H1 (cell line): Measurements from ENCODE around the gene MDC1. TPM values are rescaled to one million over a fixed set of nuclear protein-coding genes. Genes with fewer than 3 reads are reported as not detected.

Experiments
- CTCF ChIA-PET: fragments of 300-600 bp; sonication (Branson Sonifier 250); formaldehyde crosslinking; loops from one replicate; lab custom pipeline; 2021; ENCODE audit not compliant: partially characterized antibody; lab: Charles Lee
- POLR2A ChIA-PET: fragments of 300-600 bp; sonication (Branson Sonifier 250); formaldehyde crosslinking; loops from one replicate; lab custom pipeline; 2021; ENCODE audit warnings: inconsistent platforms; ENCODE audit not compliant: partially characterized antibody; lab: Charles Lee
- DNase-seq, 2 experiments: peaks; one replicate each; pipeline versions ENCODE4 v3.0.0 to v3.0.0-alpha.2; 2010 to 2022; ENCODE audit warnings: low spot score in 2 of 2, low read depth in 1 of 2, mixed read lengths in 1 of 2
- FAIRE-seq: peaks from 2 replicates; lab custom pipeline; 2011; peaks lifted over from hg19 to GRCh38; lab: Jason Lieb, UNC
- H2AFZ ChIP-seq: 2 replicates; pipeline ENCODE4 v1.8.1; 2012; ENCODE audit warnings: low read length, inconsistent platforms
- H2AK5ac ChIP-seq: 2 replicates; pipeline ENCODE4 v1.6.1; 2013; ENCODE audit warnings: low read depth, low read length
- H2BK120ac ChIP-seq: replicated peaks from 2 replicates; pipeline ENCODE3; 2013; ENCODE audit warnings: low read depth, low read length, inconsistent platforms
- H2BK12ac ChIP-seq: 2 replicates; pipeline ENCODE4 v1.6.1; 2013; ENCODE audit warnings: low read depth, low read length
- H2BK15ac ChIP-seq: 2 replicates; pipeline ENCODE4 v1.6.1; 2013; ENCODE audit warnings: low read length
- H2BK20ac ChIP-seq: 2 replicates; pipeline ENCODE4 v1.6.1; 2013; ENCODE audit warnings: low read length
- H2BK5ac ChIP-seq: 2 replicates; pipeline ENCODE4 v1.6.1; 2013; ENCODE audit warnings: low read depth, low read length
- H3K14ac ChIP-seq: 2 replicates; pipeline ENCODE4 v1.6.1; 2013; ENCODE audit warnings: inconsistent platforms; ENCODE audit not compliant: insufficient read length
- H3K18ac ChIP-seq: 2 replicates; pipeline ENCODE4 v1.6.1; 2013; ENCODE audit warnings: low read length; ENCODE audit errors: extremely low read depth
- H3K23ac ChIP-seq: 2 replicates; pipeline ENCODE4 v1.6.1; 2013; ENCODE audit warnings: inconsistent platforms; ENCODE audit not compliant: insufficient read length
- H3K23me2 ChIP-seq: 2 replicates; pipeline ENCODE4 v1.6.1; 2013; ENCODE audit warnings: low read depth, low read length
- H3K27ac ChIP-seq: 2 replicates; pipeline ENCODE4 v1.6.1; 2011; ENCODE audit warnings: low read depth, low read length, inconsistent platforms
- H3K27me3 ChIP-seq, 4 experiments: replicated peaks in 1 of 4; 1 replicate in 1 of 4; 2 replicates in 3 of 4; pipeline versions ENCODE4 v1.6.1 to v1.8.1; 2011 to 2013; ENCODE audit warnings: low read length in 3 of 4, mild to moderate bottlenecking in 3 of 4, inconsistent platforms in 2 of 4, mixed read lengths in 2 of 4, moderate library complexity in 1 of 4; ENCODE audit not compliant: control insufficient read depth in 3 of 4, insufficient read depth in 3 of 4; ENCODE audit errors: extremely low read depth in 1 of 4
- H3K36me3 ChIP-seq, 4 experiments: 2 replicates each; pipeline versions ENCODE4 v1.6.1 to v1.8.1; 2011 to 2013; ENCODE audit warnings: mild to moderate bottlenecking in 4 of 4, low read length in 3 of 4, moderate library complexity in 2 of 4, control low read depth in 1 of 4, inconsistent platforms in 1 of 4; ENCODE audit not compliant: insufficient read depth in 4 of 4, control insufficient read depth in 2 of 4
- H3K4ac ChIP-seq: replicated peaks from 2 replicates; pipeline ENCODE3; 2013; ENCODE audit warnings: low read length, low read depth, mixed read lengths, inconsistent platforms; ENCODE audit not compliant: insufficient read length
- H3K4me1 ChIP-seq, 4 experiments: replicated peaks in 1 of 4; 1 replicate in 1 of 4; 2 replicates in 3 of 4; pipeline versions ENCODE4 v1.6.1 to v1.8.1; 2011 to 2013; ENCODE audit warnings: low read length in 3 of 4, inconsistent platforms in 2 of 4, mixed read lengths in 1 of 4; ENCODE audit not compliant: insufficient read depth in 4 of 4, control insufficient read depth in 3 of 4
- H3K4me2 ChIP-seq, 2 experiments: 2 replicates each; pipeline versions ENCODE4 v1.6.1 to v1.8.1; 2011 to 2013; ENCODE audit warnings: low read depth in 2 of 2, low read length in 2 of 2, control low read depth in 1 of 2, inconsistent platforms in 1 of 2, mild to moderate bottlenecking in 1 of 2; ENCODE audit not compliant: insufficient read depth in 1 of 2
- H3K4me3 ChIP-seq, 4 experiments: fragments of 200-600, 300-600 bp in 1 of 4; sonication (generic), shearing (Covaris generic), sonication (Bioruptor Twin) in 1 of 4; 2 replicates each; pipeline versions ENCODE4 v1.5.1 to v1.8.1; 2011 to 2016; ENCODE audit warnings: low read length in 4 of 4, low read depth in 3 of 4, control low read depth in 2 of 4, inconsistent platforms in 2 of 4, mild to moderate bottlenecking in 2 of 4, mixed read lengths in 1 of 4, moderate library complexity in 1 of 4; ENCODE audit not compliant: insufficient read depth in 2 of 4; ENCODE audit errors: extremely low read depth in 1 of 4
- H3K56ac ChIP-seq: replicated peaks from 2 replicates; pipeline ENCODE3; 2013; ENCODE audit warnings: low read depth, mild to moderate bottlenecking, mixed read lengths, low read length, inconsistent platforms; ENCODE audit not compliant: insufficient read length
- H3K79me1 ChIP-seq: 2 replicates; pipeline ENCODE4 v1.6.1; 2013; ENCODE audit warnings: low read depth, low read length, control low read depth
- H3K79me2 ChIP-seq, 2 experiments: 2 replicates each; pipeline versions ENCODE4 v1.6.1 to v1.8.1; 2012 to 2013; ENCODE audit warnings: low read length in 2 of 2, mild to moderate bottlenecking in 2 of 2, inconsistent platforms in 1 of 2; ENCODE audit not compliant: insufficient read depth in 2 of 2, control insufficient read depth in 1 of 2
- H3K9ac ChIP-seq, 4 experiments: replicated peaks in 1 of 4; 1 replicate in 1 of 4; 2 replicates in 3 of 4; pipeline versions ENCODE4 v1.6.1 to v1.8.1; 2011 to 2013; ENCODE audit warnings: low read depth in 3 of 4, low read length in 3 of 4, control low read depth in 2 of 4, mild to moderate bottlenecking in 2 of 4, moderate library complexity in 2 of 4, inconsistent platforms in 1 of 4; ENCODE audit errors: extremely low read depth in 1 of 4
- H3K9me3 ChIP-seq, 2 experiments: 2 replicates each; pipeline versions ENCODE4 v1.6.1 to v1.8.1; 2012 to 2013; ENCODE audit warnings: mild to moderate bottlenecking in 2 of 2, moderate library complexity in 2 of 2, control low read depth in 1 of 2, inconsistent platforms in 1 of 2, low read depth in 1 of 2, low read length in 1 of 2, mixed read lengths in 1 of 2; ENCODE audit not compliant: insufficient read depth in 2 of 2
- H4K20me1 ChIP-seq, 2 experiments: replicated peaks in 1 of 2; 2 replicates each; pipeline versions ENCODE3 to v1.8.1; 2011 to 2013; ENCODE audit warnings: inconsistent platforms in 2 of 2, low read length in 2 of 2, mild to moderate bottlenecking in 1 of 2; ENCODE audit not compliant: insufficient read depth in 2 of 2, control insufficient read depth in 1 of 2
- H4K5ac ChIP-seq: 2 replicates; pipeline ENCODE4 v1.6.1; 2013; ENCODE audit warnings: low read length, low read depth, mixed read lengths, inconsistent platforms; ENCODE audit not compliant: insufficient read length
- H4K8ac ChIP-seq: 2 replicates; pipeline ENCODE4 v1.8.0; 2013; ENCODE audit warnings: mild to moderate bottlenecking, moderate library complexity, low read length, inconsistent platforms; ENCODE audit not compliant: insufficient read depth; ENCODE audit errors: extremely low read depth
- H4K91ac ChIP-seq: replicated peaks from 2 replicates; pipeline ENCODE3; 2013; ENCODE audit warnings: low read length, mixed read lengths, inconsistent platforms; ENCODE audit not compliant: insufficient read length
- BRCA1 ChIP-seq: IDR thresholded peaks from 2 replicates; pipeline ENCODE4 v1.6.1; 2012; ENCODE audit warnings: low read depth, low read length, improper control_type of control experiment
- CBX5 ChIP-seq: fragments of 300-800, 300-1000 bp; sonication (generic); IDR thresholded peaks from 2 replicates; pipeline ENCODE4 v1.7.1; 2016; ENCODE audit warnings: antibody characterized with exemption, low read length, low read depth
- CREB1 ChIP-seq: IDR thresholded peaks from 2 replicates; pipeline ENCODE4 v1.6.1; 2012; ENCODE audit warnings: inconsistent platforms
- HDAC6 ChIP-seq: IDR thresholded peaks from one replicate; pipeline ENCODE4 v1.7.1; 2012; ENCODE audit warnings: low read depth, mild to moderate bottlenecking, inconsistent platforms, low read length, moderate library complexity
- KDM4A ChIP-seq: IDR thresholded peaks from one replicate; pipeline ENCODE4 v1.7.1; 2012; ENCODE audit warnings: low read depth, mild to moderate bottlenecking, moderate library complexity, low read length, inconsistent platforms; ENCODE audit not compliant: severe bottlenecking
- POLR2AphosphoS5 ChIP-seq: IDR thresholded peaks from 2 replicates; pipeline ENCODE4 v1.6.1; 2011; ENCODE audit warnings: low read depth, low read length
- RBBP5 ChIP-seq: IDR thresholded peaks from 2 replicates; pipeline ENCODE4 v1.7.1; 2012; ENCODE audit warnings: low read depth, mild to moderate bottlenecking, inconsistent platforms, low read length, moderate library complexity, borderline replicate concordance
- SAP30 ChIP-seq: fragments of 300-600 bp; sonication (generic); IDR thresholded peaks from 2 replicates; pipeline ENCODE4 v1.7.1; 2012; ENCODE audit warnings: low read length, moderate library complexity, mild to moderate bottlenecking, inconsistent platforms; ENCODE audit not compliant: insufficient read depth, insufficient replicate concordance
- TBP ChIP-seq: IDR thresholded peaks from 2 replicates; pipeline ENCODE4 v1.6.1; 2011; ENCODE audit warnings: low read depth, low read length, improper control_type of control experiment
- TCF12 ChIP-seq: IDR thresholded peaks from 2 replicates; pipeline ENCODE4 v1.6.1; 2011; ENCODE audit warnings: low read depth, mild to moderate bottlenecking, low read length
- ZNF274 ChIP-seq: IDR thresholded peaks from 2 replicates; pipeline ENCODE4 v1.7.0; 2012; ENCODE audit warnings: low read length, borderline replicate concordance; ENCODE audit errors: extremely low read depth
- WGBS, 2 experiments: shearing (Covaris generic) in 1 of 2; methylation state at CpG; one replicate each; pipeline versions ENCODE4 v1.1.6 to v1.1.7; 2013 to 2015; ENCODE audit warnings: low lambda C conversion rate in 2 of 2, mixed read lengths in 2 of 2, inconsistent platforms in 1 of 2, low coverage in 1 of 2, missing lambda C conversion rate in 1 of 2; ENCODE audit not compliant: insufficient replicate concordance in 2 of 2, insufficient coverage in 1 of 2, insufficient read length in 1 of 2; ENCODE audit errors: extremely low coverage in 1 of 2, missing lambda C conversion rate in 1 of 2; 5-methylcytosine and 5-hydroxymethylcytosine counted together
- polyA plus RNA-seq, 7 experiments: library from polyadenylated mRNA; depleted of rRNA in 3 of 7; stranded (reverse) in 5 of 7; unstranded in 2 of 7; fragments of >200 nt in 5 of 7; fragments of 200-250 nt in 2 of 7; gene quantifications; 1 replicate in 5 of 7; 2 replicates in 1 of 7; 4 replicates in 1 of 7; pipeline versions ENCODE4 v1.2.1 to v1.2.3, GENCODE V29; 2011 to 2013; ENCODE audit warnings: missing spikeins in 2 of 7, mixed read lengths in 2 of 7
- total RNA-seq: library from RNA; stranded (reverse); fragmentation: NEBNext Ultra II Directional; extraction: Animal tissue kit (Norgen Biotek cat#: 25700); gene quantifications from 2 replicates; pipeline ENCODE4 v1.2.1, GENCODE V29; 2021

The MDC1 gene
- total and polyA plus RNA-seq, 2 of the 8 experiments (the other 6 are each of a cell fraction or from before 2014, with no cell fraction given): 29.9 to 81.1 TPM

GRCh38 chr6:30689022-30689865 is 27.8 kb downstream of the MDC1 start:
- H3K9ac ChIP-seq: no peak overlapping the region; a peak in 3 of 7 replicates
- H3K14ac ChIP-seq: no peak overlapping the region
- peaks cover 13% of the 10 kb centered on the region for H3K23me2 ChIP-seq
- no peak overlapping the region for H2AFZ ChIP-seq
- no peak overlapping the region for H3K27ac ChIP-seq
- H2BK20ac ChIP-seq: no peak overlapping the region
- H3K4me2 ChIP-seq: peak overlapping the region; percentile 82 to 94
- DNase-seq (no peak), FAIRE-seq (no peak)
- H3K36me3 ChIP-seq: no peaks in the 10 kb centered on the region; a peak in 1 of 8 replicates
- ChIA-PET CTCF (interaction anchor here (0.5 to 3.7 kb wide), 14 partner anchors 11 to 394 kb away, joined by 3 to 28 read pairs (median 3); partner anchors contain the start of genes DHX16 and MDC1), POLR2A (interaction anchor here (0.6 to 26.7 kb wide), 9 partner anchors 8 to 79 kb away, joined by 3 to 732 read pairs (median 7); partner anchors contain the start of genes FLOT1, IER3, MDC1 and MRPS18B)
- H4K20me1 ChIP-seq: peaks cover 0 to 3% of the 10 kb centered on the region in 2 experiments
- H3K9me3 ChIP-seq: no peaks in the 10 kb centered on the region
- H3K79me2 ChIP-seq: peaks cover 0 to 13% of the 10 kb centered on the region in 2 experiments; a peak in 3 of 4 replicates
- H3K18ac ChIP-seq: no peak overlapping the region
- 90% methylated on average over 11 of the region's 11 CpGs; no CpG with 5 or more reads in 1 of the 2 experiments for WGBS, 2 experiments
- peak overlapping the region; percentile 83; the same call in 1 of the 2 replicates for H2AK5ac ChIP-seq
- H3K4me1 ChIP-seq: peaks cover 0 to 31% (median 20%) of the 10 kb centered on the region in 4 experiments; a peak in 6 of 7 replicates
- no peak overlapping the region for H3K4me3 ChIP-seq
- H2BK5ac ChIP-seq: no peak overlapping the region
- no peak overlapping the region for H3K56ac ChIP-seq
- H3K27me3 ChIP-seq: no peaks in the 10 kb centered on the region
- H3K4ac ChIP-seq: no peak overlapping the region
- no peak overlapping the region for H2BK12ac ChIP-seq
- H2BK15ac ChIP-seq: 0 out of 2 replicates have a peak overlapping the region, but pooled peaks have one; percentile 10
- peaks cover 4% of the 10 kb centered on the region; the same call in 1 of the 2 replicates for H3K79me1 ChIP-seq
- no peak overlapping the region for H4K8ac ChIP-seq
- H4K5ac ChIP-seq: no peak overlapping the region
- H2BK120ac ChIP-seq: no peak overlapping the region
- no peak overlapping the region for H4K91ac ChIP-seq
- no peak overlapping the region for H3K23ac ChIP-seq
- TF ChIP-seq SAP30: no peak
- no peak for TF ChIP-seq HDAC6
- TF ChIP-seq ZNF274: no peak
- no peak for TF ChIP-seq POLR2AphosphoS5
- TF ChIP-seq TCF12: no peak
- no peak for TF ChIP-seq BRCA1
- no peak for TF ChIP-seq RBBP5
- TF ChIP-seq KDM4A: no peak
- TF ChIP-seq CBX5: no peak
- TF ChIP-seq CREB1: no peak
- TF ChIP-seq TBP: no peak
